Sigmoid colon (tissue), 3 donors: ENCODE data around the gene RANBP3L.

Source experiments
- CTCF ChIP-seq, 4 experiments: fragments of 450-650 bp in 3 of 4; fragments of 200-600 bp in 1 of 4; IDR thresholded peaks; one replicate each; pipeline ENCODE4 v1.5.1; 2016 to 2019; ENCODE audit warnings: antibody characterized with exemption in 4 of 4, mild to moderate bottlenecking in 3 of 4, moderate library complexity in 2 of 4
- POLR2A ChIP-seq, 2 donors: fragments of 450-650 bp; IDR thresholded peaks; one replicate each; pipeline ENCODE4 v1.6.1; 2016; ENCODE audit warnings: antibody characterized with exemption in 2 of 2, mild to moderate bottlenecking in 2 of 2, moderate library complexity in 2 of 2

- TF ChIP-seq CTCF (IDR thresholded peaks at IDR 0.05) (no peak), POLR2A (IDR thresholded peaks at IDR 0.05) (no peak)
These were observed 74.7 kb downstream of the RANBP3L start for GRCh38 chr5:36227046-36227445.
